ENCODE results near the gene FGD3.

DNA sequence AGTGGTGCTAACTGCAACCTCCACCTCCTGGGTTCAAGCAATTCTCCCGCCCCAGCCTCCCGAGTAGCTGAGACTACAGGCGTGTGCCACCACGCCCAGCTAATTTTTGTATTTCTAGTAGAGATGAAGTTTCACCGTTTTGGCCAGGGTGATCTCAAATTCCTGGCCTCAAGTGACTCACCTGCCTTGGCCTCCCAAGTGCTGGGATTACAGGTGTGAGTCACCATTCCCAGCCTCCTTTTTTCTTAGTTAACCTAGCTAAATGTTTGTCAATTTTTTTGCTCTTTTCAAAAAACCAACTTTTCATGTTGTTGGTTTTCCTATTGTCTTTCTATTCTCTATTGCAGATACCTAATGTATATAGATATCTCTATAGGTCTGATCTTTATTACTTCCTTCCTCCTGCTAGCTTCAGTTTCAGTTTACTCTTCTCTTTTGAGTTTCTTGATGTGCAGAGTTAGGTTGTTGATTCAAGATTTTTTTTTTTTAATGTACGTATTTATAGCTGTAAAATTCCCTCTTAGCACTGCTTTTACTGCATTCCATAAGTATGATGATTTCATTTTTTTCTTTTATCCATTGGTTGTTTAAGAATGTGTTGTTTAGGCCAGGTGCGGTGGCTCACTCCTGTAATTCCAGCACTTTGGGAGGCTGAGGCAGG is 32.9 kb downstream of the FGD3 start:
- TF ChIP-seq CTCF (conservative IDR thresholded peaks at IDR 0.05; ENCODE audit: low read depth, low read length) (no peak), EZH2 (IDR thresholded peaks at IDR 0.05; ENCODE audit: borderline replicate concordance, low read depth, low read length, poor library complexity, severe bottlenecking) (no peak)

Data from A673 (cell line).